GM11168 (cell line): ENCODE data around the gene NACAD.

ENCODE experiments used
- in situ Hi-C: fragments of 300-500 bp; cut with MboI; formaldehyde crosslinking; loops from one replicate; pipeline ENCODE4 v1.12.0; 2022; ENCODE audit warnings: low sequenced_read_pairs; ENCODE audit not compliant: unreplicated experiment

Gene NACAD

DNA sequence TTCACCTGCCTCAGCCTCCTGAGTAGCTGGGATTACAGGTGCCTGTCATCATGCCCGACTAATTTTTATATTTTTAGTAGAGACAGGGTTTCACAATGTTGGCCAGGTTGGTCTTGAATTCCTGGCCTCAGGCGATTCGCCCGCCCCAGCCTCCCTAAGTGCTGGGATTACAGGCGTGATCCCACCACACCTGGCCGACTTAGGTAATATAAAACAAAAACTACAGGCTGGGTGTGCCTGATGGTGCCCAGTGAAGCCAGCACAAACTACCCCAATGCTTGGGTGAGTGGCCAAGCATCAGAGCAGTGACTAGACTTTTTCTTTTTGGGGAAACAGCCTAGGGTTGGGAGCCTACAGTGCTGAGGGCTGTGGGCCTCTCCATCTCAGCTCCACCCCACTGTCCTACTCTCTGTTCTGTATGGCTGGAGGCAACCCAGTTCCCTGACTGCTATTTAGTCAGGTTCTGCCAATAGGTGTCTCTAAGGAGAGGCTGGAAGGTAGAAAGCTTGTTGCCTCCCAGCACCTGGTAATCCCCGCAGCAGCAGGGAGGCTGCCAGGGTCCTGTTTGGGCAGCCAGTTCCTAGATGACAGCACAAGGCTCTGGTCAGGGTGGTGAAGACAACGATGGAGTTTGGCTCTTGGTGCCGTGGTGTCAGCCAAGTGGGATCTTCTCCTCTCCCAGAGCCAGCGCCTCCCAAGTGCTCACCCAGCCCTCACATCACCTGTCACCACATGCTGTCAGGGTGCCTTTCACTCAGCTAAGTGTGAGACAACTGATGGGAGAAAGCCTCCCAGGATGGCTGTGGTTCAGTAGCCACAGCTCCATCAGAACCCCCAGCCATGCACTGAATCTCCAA lies 10.4 kb upstream of the NACAD start:
- in situ Hi-C loops = no loop called here

DNA sequence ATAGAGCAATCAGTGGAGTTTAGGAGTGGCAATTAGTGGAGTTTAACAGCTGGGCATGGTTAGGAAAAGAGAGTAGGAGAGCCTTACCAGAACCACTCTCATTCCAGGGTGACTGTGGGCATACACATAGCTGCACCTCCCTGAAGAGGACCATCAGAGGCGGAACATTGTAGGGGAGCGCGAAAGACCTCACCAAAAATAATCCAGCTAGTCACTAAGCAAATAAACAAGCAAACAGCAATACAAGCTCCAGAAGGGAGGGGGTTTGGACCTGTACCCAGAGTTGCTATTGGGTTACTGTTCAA lies 4.1 kb upstream of the NACAD start:
- in situ Hi-C loops = no loop called here

DNA sequence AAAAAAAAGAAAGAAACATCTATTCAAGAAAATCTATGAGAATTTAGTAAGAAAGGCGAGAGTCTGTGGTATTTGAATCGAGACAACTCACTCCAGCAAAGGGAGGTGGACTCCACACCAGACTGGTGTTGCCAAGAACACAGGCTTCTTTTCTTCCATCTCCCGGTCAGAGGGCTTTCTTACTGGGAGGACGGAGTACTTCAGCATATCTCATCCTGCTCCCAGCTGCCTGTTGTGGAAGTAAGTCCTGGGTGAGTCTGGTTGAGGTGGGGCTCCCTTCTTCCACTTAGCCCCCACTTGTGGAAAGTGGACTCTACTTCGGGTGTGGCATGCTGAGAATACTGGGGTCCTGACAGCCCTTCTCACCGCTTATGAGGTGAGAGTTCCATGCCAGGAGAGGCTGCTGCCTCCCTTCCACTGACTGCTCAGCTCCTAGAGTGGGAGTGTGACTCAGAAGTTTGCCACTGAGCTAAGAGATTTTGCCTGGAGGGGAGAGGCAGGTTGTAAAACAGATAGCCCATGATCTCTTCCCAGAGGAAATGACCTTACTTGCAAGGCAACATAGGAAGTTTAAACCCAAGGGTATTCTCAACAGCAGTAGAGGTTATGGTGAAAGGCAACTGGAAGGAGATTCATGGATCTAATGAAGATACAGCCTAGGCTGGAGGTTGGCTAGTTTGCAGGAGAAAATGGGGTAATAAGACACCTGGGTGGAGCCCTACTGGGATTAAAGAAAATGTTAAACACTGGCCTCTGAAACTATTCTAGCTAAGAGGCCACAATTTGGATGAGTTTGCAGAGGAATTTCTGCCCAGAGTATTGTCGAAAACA lies 3.5 kb upstream of the NACAD start:
- in situ Hi-C loops = no loop called here

DNA sequence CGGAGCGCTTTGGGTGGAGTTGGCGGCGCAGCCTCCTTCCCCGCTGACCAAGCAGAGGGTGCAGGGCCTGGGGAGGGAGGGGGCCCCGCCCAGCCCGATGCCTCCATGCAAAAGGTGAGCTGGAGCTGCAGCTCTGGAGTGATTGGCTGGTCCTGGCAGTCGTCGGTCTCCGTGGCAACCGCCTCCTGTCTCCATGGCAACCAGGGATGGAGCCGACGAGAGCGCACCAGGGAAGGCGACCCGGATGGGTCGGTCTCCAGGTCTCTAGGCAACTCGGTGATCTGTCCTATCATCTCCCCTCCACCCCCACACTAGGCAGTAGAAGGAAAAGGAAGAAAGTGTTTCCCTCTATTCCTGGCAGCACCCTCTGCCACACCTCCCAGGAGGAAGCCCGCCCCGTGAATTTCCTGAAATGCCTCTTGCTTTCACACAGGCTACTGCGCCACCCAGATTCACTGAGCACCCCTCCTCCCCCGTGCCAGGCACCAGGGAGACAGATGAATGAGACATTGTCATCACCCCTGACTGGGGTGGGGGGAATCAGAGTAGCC lies 647 bp upstream of the NACAD start:
- in situ Hi-C loops = no loop called here

DNA sequence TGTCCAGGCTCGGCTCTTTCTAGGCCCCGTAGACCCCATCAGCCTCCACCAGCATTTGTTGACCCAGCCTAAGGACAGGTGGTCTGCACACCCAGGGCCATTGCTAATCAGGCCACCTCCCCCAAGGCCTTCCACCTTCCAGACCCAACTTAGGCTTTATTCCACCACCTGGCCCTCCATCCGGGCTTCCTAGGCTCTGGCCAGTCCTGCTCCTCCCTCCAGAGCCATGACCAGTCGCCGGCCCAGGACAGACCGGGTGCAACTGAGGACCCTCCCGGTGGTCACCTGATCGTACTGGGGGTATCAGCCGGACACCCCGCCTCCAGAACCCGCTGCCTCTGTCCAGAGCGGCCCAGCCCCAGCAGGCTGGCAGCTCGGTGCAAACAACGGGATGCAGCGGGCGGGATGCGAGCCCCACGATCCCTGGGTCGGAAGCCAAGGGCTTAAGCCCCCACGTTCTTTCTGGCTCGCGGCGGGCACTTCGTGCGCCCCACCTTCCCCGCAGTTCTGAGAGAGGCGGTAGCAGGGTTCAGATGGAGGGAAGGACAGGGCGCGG lies 545 bp downstream of the NACAD start:
- in situ Hi-C loops = no loop called here

DNA sequence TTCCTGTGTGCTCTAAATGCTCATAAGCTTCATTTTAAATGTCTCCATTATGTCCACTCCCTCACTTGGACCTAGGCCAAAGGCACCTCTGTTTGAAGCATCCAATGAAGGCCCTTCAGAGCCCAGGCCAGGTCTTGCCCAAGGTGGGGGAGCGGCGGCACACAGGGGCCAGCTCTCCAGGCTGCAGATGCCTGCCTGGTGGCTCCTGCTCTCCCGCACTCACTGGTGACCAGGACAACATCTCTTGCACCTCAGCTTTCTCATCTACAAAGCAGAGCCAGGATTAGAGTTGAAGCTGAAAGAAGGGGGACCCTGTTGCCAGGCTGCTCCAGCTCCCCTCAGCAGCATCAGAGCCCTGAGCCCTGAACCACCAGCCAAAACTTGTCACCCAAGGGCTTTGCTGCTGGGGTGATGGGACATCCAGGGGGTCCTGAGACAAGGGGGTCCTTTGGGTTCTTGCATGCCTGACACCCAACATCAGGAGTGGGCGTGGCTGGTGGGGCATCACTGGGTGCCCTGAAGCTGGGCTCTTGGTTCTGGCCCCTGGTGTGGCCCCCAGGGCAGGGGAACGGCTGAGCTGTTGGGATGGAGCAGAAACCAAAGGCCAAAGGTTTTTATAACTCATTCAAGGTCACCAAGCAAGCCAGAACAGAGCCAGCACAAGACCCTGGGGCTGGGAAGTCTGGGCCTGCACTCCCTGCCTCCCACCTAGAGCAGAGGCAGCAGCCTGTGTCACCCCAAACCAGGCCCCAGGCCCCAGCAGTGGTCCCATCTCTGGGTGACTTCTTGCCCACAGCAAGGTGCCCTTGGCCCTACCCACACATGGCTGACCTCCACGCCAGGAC lies 1.2 kb downstream of the NACAD start:
- in situ Hi-C loops = no loop called here

DNA sequence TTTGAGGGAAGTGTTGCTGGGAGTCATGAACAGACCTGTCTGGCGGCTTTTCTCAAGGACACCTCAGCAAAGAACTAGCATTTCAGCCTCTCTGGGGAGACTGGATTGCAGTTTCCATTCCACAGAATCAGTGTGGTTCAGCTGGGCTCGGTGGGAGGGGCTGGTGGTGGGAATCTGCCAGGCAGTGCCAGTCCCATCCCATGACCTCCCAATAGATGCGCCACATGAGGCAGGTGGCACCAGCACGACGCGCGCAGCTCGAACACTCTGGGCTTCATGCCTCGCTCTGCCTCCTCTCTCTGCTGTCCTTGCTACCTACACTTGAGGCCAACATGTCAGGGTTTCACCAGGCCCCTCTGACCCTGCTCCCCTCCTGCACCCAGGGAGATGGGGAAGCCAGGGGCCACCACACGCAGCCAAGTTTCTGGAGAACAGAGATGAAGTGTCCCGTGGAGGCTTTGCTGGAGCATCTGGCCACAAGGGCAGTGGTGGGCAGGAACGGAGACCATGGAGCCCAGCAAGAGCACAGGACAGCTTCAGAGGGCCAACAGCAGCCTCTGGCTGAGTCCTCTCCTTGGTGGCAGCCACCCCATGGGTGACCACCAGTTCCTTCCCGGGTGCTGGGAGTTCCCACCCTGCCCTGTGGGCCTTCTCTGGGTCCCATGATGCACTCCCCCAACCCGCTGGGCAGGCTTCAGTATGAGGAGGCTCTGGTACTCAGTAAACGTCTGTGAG lies 2.3 kb downstream of the NACAD start:
- in situ Hi-C loops = no loop called here

DNA sequence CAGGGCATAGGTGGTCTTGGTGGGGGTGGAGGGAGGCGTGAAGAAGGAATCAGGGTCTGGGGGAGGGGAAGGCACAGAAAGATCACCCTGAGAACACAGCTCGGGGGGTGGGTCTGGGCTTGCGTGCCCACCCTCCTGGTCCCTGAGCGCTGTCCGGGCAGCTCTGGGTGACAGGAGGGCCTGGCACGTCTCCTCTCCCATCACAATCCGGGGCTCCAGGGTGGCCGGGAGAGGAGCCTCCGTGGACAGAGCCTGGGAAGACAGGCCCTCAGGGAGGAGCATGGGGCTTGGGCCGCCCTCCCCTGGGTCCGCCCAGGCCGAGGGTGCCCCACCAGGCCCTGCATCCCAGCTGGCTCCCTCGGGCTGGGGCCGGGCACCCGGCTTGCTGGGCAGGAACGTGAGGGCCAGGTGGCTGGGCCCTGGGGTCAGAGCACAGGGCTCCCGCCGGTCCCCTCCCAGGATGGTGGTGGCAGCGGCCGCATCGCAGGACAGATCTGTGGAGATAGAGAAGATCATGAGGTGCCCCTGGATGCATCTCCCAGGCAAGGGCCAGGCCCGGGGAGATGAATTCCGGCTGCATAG lies 3.1 kb downstream of the NACAD start:
- in situ Hi-C loops = no loop called here

DNA sequence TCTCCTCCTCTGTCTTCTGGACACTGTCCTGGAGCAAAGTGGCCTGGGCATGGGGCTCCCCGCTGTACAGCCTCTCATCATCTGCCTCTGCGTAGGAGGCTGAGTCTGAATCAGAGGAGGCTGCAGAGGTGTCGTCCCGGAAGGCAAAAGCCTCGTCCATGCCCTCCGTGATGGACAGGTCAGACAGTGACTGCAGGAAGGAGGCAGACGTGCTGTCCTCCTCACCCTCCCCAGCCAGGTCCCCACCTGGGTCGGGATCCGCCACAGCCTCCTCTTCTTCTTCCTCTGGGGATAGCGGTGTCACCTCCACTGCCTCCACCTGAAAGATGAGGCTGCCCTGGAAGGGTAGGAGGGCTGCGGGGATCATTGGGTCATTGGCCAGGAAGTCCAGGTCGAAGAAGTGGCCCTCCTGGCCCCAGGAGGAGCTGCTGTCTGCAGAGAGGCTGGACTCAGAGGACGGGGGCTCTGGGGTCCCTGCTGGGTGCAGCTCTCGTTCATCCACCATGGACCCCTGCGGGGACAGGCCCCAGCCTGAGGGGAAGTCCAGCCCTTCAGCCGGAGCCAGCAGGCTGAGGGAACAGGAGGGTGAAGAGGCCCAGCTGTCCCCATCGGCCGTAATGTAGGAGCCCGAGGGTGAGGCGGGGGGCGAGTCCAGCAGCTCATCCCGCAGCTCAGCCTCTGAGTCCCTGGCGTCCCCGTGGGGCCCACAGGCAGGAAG lies 3.7 kb downstream of the NACAD start:
- in situ Hi-C loops = no loop called here

DNA sequence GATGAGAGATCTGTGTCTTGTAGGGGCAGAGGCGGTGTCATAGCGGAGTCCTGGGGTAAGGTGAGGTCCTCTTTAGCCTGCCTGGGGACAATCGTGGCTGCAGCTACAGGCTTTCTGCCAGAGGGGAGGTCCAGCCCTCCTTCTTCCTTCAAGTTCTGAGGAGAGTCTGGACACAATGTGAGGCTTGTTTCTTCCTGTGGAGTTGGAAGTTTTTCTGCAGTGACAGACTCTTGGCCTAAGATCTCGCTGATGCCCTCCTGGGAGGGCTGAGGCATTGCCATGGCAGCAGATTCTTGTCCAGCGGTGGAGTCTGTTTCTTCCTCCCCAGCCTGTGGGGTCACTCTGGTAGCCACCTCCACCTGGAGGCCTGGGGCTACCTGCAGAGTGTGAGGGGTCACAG lies 4.4 kb downstream of the NACAD start:
- in situ Hi-C loops = no loop called here

DNA sequence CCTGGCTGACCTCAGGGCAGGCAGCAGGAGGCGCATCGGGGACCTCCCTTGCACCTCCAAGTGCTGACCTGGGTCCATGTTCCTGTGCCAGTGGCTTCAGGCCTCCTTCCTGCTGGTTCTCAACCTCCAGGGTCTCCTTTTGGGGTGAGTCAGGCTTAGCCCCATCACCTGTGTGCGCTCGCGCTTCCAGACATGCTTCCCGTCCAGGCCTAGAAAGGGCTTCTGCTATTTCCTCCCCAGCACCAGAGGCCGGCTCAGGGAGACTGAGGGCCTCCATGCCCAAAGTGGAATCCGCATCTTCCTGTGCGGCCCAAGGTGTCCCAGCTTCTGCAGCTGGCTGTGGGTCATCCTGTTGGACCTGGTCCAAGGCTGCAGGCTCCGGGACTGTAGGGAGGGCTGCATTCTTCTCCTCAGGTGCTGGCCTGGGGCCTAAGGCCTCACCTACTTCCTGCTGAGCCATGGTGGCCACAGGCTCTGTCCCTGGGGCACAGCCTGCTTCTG lies 5.9 kb downstream of the NACAD start:
- in situ Hi-C loops = no loop called here

DNA sequence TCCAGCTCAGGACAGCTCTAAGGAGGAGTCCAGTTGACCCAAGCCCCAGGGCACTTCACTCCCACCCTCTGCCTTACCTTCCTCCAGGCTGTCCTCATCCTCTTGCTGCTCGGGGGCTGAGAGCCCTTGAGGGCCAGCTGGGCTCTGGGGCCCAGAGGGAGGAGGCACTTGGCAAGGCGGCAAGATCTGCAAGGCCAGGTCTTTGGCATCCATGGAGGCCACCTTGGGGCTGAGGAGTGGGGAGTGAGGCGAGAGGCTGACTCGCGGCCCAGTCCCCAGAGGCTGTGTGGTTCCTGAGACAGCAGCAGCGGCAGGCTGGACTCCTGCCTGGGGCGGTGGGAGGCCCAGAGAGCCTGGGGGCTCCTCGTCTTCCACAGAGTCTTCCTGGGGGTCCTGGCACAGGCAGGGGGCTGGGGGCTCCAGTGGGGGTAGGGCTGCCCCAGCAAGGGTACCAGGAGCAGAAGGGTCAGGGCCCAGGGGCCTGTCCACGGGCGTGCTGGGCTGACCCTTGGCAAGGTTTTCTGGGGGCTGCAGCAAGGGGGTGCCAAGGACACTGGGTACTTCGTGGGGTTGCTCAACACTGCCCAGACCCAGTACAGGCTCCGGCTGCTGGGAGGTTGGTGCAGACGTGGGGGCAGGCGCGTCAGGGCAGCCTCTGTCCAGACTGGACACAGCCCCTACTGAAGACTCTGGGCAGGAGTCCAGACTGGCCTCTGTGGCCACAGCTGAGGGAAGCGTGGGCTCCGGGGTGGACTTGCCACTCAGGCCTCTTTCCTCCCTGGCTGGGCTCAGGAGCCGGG lies 6.5 kb downstream of the NACAD start:
- in situ Hi-C loops = no loop called here

DNA sequence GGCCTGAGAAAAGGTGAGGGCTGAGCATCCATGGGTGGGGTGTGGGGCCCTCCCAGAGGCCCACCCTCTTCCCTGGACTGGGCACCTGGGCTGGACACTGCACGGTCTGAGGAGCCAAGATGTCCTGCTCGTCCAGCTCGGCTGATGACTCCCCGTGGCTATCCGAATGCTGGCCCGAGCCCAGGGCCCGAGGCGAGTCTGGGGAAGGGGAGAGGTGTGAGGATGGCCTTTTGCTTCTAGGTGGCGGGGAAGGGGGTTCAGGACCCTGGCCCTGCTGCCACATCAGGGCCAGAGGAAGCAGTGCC lies 7.1 kb downstream of the NACAD start:
- in situ Hi-C loops = no loop called here

DNA sequence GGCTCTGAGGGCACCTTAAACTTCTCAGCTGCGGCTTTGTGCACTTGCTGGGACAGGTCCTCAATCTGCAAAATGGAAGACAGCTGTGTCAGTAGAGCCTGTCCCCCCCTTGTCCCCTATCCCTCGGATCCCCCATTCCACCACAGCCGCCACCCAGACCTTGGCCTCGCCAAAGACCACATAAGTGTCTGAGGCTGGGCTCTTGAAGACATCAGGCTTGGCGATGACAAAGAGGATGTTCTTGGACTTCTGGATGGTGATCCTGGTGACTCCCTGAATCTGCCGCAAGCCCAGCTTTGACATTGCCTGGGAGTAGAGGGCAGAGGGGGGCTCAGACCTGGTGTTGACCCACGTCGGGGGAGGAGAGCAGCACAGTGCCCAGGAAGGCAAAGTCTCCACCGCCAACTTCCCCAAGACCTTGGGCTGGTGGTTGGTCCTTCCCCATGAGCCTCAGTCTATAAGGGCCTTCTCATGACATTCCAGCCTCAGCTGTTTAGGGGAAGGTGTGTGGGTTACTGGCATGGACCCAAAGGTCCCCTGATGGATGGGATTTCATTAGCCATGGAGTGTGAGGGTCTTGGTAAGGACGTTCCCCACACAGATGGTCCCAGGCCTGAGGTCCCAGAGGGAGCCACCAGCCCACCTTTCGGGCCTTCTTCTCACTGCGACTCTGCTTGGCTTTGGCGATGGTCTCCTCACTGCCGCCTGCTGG lies 7.7 kb downstream of the NACAD start:
- in situ Hi-C loops = no loop called here

DNA sequence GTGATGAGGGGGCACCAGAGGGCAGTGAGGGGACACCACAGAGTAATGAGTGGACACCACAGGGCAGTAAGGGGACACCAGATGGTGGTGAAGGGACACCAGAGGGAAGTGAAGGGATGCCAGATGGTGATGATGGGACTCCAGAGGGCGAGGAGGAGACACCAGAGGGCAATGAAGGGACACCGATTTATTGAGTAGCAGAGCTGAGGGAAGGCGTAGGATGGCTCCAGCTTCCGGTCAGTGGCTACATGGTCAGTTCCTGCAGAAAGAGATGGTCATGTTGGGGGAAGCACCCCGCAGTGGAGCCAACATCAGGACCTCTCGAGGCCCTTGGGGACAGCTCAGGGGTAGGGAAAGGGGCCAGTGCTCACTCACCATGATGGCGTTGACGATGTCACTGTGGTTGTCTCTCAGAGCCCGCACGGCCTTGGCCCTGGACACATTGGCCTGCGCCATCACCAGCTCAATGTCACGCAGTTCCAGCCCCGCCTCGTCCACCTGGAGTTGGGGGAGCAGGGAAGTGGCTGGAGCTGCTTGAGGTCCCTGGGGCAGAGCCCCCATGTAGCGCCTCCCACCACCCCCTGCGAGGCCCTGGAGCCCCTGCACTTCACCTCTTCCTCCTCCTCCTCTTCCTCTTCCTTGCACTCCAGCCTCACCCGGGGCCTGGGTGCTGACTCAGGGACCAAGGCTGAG lies 8.4 kb downstream of the NACAD start:
- in situ Hi-C loops = no loop called here

DNA sequence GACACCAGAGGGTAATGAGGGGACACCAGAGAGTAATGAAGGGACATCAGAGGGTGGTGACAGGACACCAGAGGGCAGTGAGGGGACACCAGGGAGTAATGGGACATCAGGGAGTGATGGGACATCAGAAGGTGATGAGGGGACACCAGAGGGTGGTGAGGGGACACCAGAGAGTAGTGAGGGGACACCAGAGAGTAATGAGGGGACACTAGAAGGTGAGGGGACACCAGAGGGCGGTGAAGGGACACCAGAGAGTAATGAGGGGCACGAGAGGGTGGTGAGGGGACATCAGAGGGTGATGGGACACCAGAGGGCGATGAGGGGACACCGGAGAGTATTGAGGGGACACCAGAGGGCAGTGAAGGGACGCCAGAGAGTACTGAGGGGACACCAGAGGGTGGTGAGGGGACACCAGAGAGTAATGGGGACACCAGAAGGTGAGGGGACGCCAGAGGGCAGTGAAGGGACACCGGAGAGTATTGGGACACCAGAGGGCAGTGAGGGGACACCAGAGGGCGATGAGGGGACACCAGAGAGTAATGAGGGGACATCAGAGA lies 10.6 kb downstream of the NACAD start:
- in situ Hi-C loops = no loop called here
